Rectal smooth muscle tissue (tissue), 1 donor: ENCODE measurements around the gene FCRLA.
"Not testable (repeated sequence)": the region's sequence is repeated elsewhere in the genome, so short reads cannot be mapped to it uniquely, and the experiment has no call there.

ENCODE experiments used
- H3K27ac ChIP-seq: one replicate; pipeline ENCODE4 v1.7.0; 2013; ENCODE audit warnings: low read depth, low read length, inconsistent platforms
- H3K27me3 ChIP-seq: one replicate; pipeline ENCODE4 v1.7.0; 2013; ENCODE audit warnings: low read length; ENCODE audit not compliant: control insufficient read depth, insufficient read depth
- H3K36me3 ChIP-seq: one replicate; pipeline ENCODE4 v1.7.0; 2013; ENCODE audit warnings: low read length; ENCODE audit not compliant: control insufficient read depth, insufficient read depth
- H3K4me1 ChIP-seq: one replicate; pipeline ENCODE4 v1.7.0; 2013; ENCODE audit warnings: low read length; ENCODE audit not compliant: control insufficient read depth, insufficient read depth
- H3K4me3 ChIP-seq: one replicate; pipeline ENCODE4 v1.7.0; 2013; ENCODE audit warnings: low read length
- H3K9ac ChIP-seq: one replicate; pipeline ENCODE4 v1.7.0; 2013; ENCODE audit warnings: low read length

FCRLA gene

GRCh38 chr1:161706482-161707347 is at the start of gene FCRLA:
TSS of gene FCRLA (plus strand) at chr1:161707229. CDS start at chr1:161707265, 36 bp downstream.
- no peak within 1 kb of the TSS for H3K9ac ChIP-seq
- no peaks in the 10 kb centered on the region for H3K36me3 ChIP-seq
- no peaks in the 10 kb centered on the region for H3K27me3 ChIP-seq
- no peak within 1 kb of the TSS for H3K4me3 ChIP-seq
- H3K4me1 ChIP-seq = no peaks in the 10 kb centered on the region
- H3K27ac ChIP-seq = no peak within 1 kb of the TSS

GRCh38 chr1:161658524-161658923 is 48.5 kb upstream of the FCRLA start:
- H3K9ac ChIP-seq, H3K4me3 ChIP-seq, H3K4me1 ChIP-seq, H3K36me3 ChIP-seq, H3K27me3 ChIP-seq, H3K27ac ChIP-seq: not testable (repeated sequence)

- H3K27ac ChIP-seq, H3K4me1 ChIP-seq, H3K36me3 ChIP-seq, H3K27me3 ChIP-seq, H3K9ac ChIP-seq, H3K4me3 ChIP-seq: not testable (repeated sequence)
Measured at GRCh38 chr1:161661660-161662311, 45.2 kb upstream of the FCRLA start.

- not testable (repeated sequence) for H3K9ac ChIP-seq, H3K4me3 ChIP-seq, H3K27me3 ChIP-seq, H3K36me3 ChIP-seq, H3K27ac ChIP-seq, H3K4me1 ChIP-seq
Measured at GRCh38 chr1:161662684-161663339, 44.2 kb upstream of the FCRLA start, which contains the start of gene FCGR2B. TSS of gene FCGR2B (plus strand) at chr1:161663143. CDS start at chr1:161663242, 99 bp downstream.

GRCh38 chr1:161663569-161663968 is 43.5 kb upstream of the FCRLA start:
- H3K9ac ChIP-seq, H3K4me1 ChIP-seq, H3K27me3 ChIP-seq, H3K4me3 ChIP-seq, H3K36me3 ChIP-seq, H3K27ac ChIP-seq: not testable (repeated sequence)

GRCh38 chr1:161664689-161665088 is 42.3 kb upstream of the FCRLA start:
- H3K27me3 ChIP-seq, H3K9ac ChIP-seq, H3K4me1 ChIP-seq, H3K27ac ChIP-seq, H3K4me3 ChIP-seq, H3K36me3 ChIP-seq: not testable (repeated sequence)

- H3K27ac ChIP-seq, H3K4me3 ChIP-seq, H3K4me1 ChIP-seq, H3K9ac ChIP-seq, H3K36me3 ChIP-seq, H3K27me3 ChIP-seq: not testable (repeated sequence)
Measured at GRCh38 chr1:161671045-161672020, 35.7 kb upstream of the FCRLA start.

GRCh38 chr1:161673437-161673836 is 33.6 kb upstream of the FCRLA start:
- H3K9ac ChIP-seq, H3K27me3 ChIP-seq, H3K4me1 ChIP-seq, H3K27ac ChIP-seq, H3K36me3 ChIP-seq, H3K4me3 ChIP-seq: not testable (repeated sequence)

- H3K36me3 ChIP-seq, H3K27me3 ChIP-seq, H3K27ac ChIP-seq, H3K4me3 ChIP-seq, H3K9ac ChIP-seq, H3K4me1 ChIP-seq: not testable (repeated sequence)
Measured at GRCh38 chr1:161674447-161674846, 32.6 kb upstream of the FCRLA start.

GRCh38 chr1:161674908-161675307 is 32.1 kb upstream of the FCRLA start:
- not testable (repeated sequence) for H3K9ac ChIP-seq, H3K27ac ChIP-seq, H3K4me1 ChIP-seq, H3K36me3 ChIP-seq, H3K4me3 ChIP-seq, H3K27me3 ChIP-seq

- Histone ChIP-seq H3K27me3 (no peaks in the 10 kb centered on the region), H3K4me1 (no peaks in the 10 kb centered on the region), H3K36me3 (no peaks in the 10 kb centered on the region), H3K4me3 (no peak overlapping the region), H3K9ac (no peak overlapping the region), H3K27ac (no peak overlapping the region)
Measured at GRCh38 chr1:161676441-161676840, 30.6 kb upstream of the FCRLA start.
